Colonic mucosa (tissue), 4 donors: Measurements from ENCODE around the gene WDR91. TPM values are rescaled to one million over a fixed set of nuclear protein-coding genes. Genes with fewer than 3 reads are reported as not detected.

ENCODE experiments used
- DNase-seq: peaks from one replicate; pipeline ENCODE4 v3.0.0-alpha.2; 2020
- H3K27ac ChIP-seq: fragments of 200-600 bp; one replicate; pipeline ENCODE4 v1.8.0; 2021
- H3K27me3 ChIP-seq: fragments of 200-600 bp; one replicate; pipeline ENCODE4 v1.8.0; 2021
- H3K36me3 ChIP-seq: fragments of 200-600 bp; one replicate; pipeline ENCODE4 v1.8.0; 2021
- H3K4me1 ChIP-seq: fragments of 200-600 bp; one replicate; pipeline ENCODE4 v1.8.0; 2021; ENCODE audit warnings: mild to moderate bottlenecking
- H3K4me3 ChIP-seq: fragments of 200-600 bp; one replicate; pipeline ENCODE4 v1.8.0; 2021
- H3K9ac ChIP-seq, 2 donors: one replicate each; pipeline ENCODE4 v1.7.0; 2013; ENCODE audit warnings: control low read depth in 2 of 2, low read depth in 2 of 2, low read length in 2 of 2
- H3K9me3 ChIP-seq: fragments of 200-600 bp; one replicate; pipeline ENCODE4 v1.8.0; 2021
- intact Hi-C: fragments of 100-400 bp; cut with DNase I; formaldehyde crosslinking; loops from one replicate; pipeline ENCODE4 v1.14.1; 2022
- total RNA-seq, 2 donors: library from RNA; stranded (reverse); fragmentation: NEBNext Ultra II Directional in 1 of 2; extraction: Animal tissue kit (Norgen Biotek cat#: 25700) in 1 of 2; gene quantifications; one replicate each; pipeline ENCODE4 v1.2.1, GENCODE V29; 2021
- TF ChIP-seq, protein P1 (sequence below): fragments of 200-600 bp; IDR thresholded peaks from one replicate; pipeline ENCODE4 v1.8.0; 2022; ENCODE audit warnings: antibody characterized with exemption, mild to moderate bottlenecking
- donor health status: healthy.
- donor health status: DM: no; HTN: no; CAD: no.
- donor health status: DM: no; HTN: no; CAD: no.

Gene WDR91
- total RNA-seq, 2 donors from 2014 or later = 4.8 to 6.5 TPM

DNA sequence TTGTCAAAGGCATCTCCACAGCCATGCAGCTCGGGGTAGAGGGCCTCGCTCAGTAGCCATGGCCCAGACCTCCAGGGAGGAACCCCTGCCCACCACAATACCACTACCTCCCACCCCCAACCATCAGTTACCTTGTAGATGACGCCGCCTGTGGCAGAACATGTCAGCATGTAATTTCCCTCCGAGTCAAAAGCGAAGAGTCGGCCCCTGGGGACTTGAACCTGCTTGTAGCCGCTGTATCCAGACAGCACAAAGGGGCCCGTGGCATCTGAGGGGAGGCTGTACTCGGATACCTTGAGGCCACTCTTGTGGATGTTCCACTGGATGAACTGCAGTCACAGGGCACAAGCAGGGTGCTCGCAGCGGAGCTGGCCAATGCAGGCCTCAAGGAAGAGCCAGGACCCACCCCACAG, 24.5 kb downstream of the WDR91 start:
- intact Hi-C loops = no loop called here
- Histone ChIP-seq H3K9me3 (no peaks in the 10 kb centered on the region), H3K27me3 (no peaks in the 10 kb centered on the region), H3K4me3 (no peak overlapping the region), H3K36me3 (no peaks in the 10 kb centered on the region), H3K9ac (no peak overlapping the region), H3K4me1 (no peaks in the 10 kb centered on the region), H3K27ac (no peak overlapping the region)
- no peak for DNase-seq
- TF ChIP-seq, protein P1, sequence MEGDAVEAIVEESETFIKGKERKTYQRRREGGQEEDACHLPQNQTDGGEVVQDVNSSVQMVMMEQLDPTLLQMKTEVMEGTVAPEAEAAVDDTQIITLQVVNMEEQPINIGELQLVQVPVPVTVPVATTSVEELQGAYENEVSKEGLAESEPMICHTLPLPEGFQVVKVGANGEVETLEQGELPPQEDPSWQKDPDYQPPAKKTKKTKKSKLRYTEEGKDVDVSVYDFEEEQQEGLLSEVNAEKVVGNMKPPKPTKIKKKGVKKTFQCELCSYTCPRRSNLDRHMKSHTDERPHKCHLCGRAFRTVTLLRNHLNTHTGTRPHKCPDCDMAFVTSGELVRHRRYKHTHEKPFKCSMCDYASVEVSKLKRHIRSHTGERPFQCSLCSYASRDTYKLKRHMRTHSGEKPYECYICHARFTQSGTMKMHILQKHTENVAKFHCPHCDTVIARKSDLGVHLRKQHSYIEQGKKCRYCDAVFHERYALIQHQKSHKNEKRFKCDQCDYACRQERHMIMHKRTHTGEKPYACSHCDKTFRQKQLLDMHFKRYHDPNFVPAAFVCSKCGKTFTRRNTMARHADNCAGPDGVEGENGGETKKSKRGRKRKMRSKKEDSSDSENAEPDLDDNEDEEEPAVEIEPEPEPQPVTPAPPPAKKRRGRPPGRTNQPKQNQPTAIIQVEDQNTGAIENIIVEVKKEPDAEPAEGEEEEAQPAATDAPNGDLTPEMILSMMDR = no peak

DNA sequence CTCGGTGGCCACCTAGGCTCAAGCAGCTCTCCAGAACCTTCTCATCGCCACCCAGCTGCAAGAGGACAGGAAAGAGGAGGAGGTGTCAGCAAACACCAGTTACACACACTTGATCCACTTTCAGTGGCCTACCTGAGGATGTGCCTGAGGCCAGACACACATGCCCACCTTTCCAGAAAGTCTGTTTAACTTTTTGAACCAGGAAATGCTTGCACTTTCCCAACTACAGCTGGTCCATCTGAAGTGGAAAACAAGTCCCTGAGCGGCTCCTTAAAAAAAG, 25.1 kb downstream of the WDR91 start:
- Histone ChIP-seq H3K4me3 (no peak overlapping the region), H3K9me3 (no peaks in the 10 kb centered on the region), H3K9ac (no peak overlapping the region), H3K4me1 (no peaks in the 10 kb centered on the region), H3K27ac (no peak overlapping the region), H3K36me3 (no peaks in the 10 kb centered on the region), H3K27me3 (no peaks in the 10 kb centered on the region)
- TF ChIP-seq, protein P1 = no peak
- intact Hi-C loops = no loop called here
- no peak for DNase-seq

DNA sequence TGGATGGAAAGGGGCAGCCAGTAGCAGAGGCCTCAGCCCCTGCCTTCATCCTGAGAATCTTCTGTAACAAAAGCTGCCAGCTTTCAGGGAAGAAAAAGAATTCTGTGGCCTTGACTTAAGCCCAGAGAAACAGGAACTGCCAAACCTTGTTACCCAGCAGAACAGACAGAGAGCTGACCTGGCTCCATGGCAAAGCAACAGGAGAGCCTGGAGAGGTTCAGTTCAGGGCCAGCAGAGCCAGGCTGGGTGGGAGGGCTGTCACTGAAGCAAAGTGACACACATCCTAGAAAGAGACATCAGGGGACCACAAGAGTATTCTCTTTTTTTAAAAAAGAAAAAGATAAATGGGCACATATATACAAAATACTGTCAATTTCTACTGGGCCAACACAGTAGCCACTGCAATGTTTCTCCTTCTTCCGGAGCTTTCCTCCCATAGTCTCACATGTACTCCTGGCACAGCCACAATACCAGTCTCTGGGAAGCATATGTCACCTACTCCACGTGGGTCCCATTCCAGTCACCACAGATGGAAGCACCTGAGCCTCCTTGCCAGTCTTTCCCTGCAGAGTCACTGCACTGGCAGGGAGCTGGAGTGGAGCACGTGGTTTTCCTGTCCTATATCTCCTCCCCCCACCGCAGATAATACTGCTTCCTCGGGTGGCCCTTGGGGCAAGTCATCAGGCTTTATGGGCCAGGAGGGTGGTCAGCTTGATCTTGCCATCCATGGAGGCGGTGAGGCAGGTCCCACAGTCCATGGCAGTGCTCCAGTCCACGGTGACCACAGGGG, 25.7 kb downstream of the WDR91 start:
- no peak overlapping the region for H3K9ac ChIP-seq
- no peaks in the 10 kb centered on the region for H3K4me1 ChIP-seq
- H3K4me3 ChIP-seq = no peak overlapping the region
- TF ChIP-seq, protein P1 = no peak
- intact Hi-C loops = no loop called here
- H3K9me3 ChIP-seq = no peaks in the 10 kb centered on the region
- H3K36me3 ChIP-seq = no peaks in the 10 kb centered on the region
- no peaks in the 10 kb centered on the region for H3K27me3 ChIP-seq
- DNase-seq = no peak
- H3K27ac ChIP-seq = no peak overlapping the region

DNA sequence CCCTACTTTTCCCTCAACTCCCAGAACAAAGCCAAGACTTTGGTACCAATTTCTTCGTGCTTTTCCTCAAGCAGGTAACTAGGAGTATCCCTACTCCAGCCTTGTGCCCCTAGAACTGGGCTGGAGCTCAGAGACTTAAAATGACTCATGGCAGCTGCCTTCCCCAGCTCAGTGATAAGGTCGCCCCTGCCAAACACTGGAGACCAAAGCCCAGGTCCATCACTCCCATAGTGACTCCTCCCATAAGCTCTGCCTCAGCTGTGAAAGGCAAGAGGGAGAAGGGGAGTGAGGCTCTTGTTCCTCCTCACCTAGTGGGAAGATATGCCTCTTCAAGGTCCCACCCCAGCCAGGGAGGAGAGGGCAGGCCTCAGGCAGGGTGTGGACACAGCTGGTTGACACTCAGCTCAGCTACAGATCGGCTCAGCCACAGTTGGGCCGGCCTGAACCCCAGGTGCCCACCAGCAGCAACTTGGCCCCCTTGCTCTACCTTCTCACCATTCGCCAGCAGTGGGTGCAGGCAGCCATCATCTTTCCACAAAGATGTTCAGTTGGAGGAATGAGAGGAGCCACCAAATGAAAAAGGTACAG, 27.0 kb downstream of the WDR91 start:
- Histone ChIP-seq H3K27me3 (no peaks in the 10 kb centered on the region), H3K4me1 (no peaks in the 10 kb centered on the region), H3K36me3 (no peaks in the 10 kb centered on the region), H3K9me3 (no peaks in the 10 kb centered on the region), H3K9ac (no peak overlapping the region), H3K27ac (no peak overlapping the region), H3K4me3 (no peak overlapping the region)
- intact Hi-C loops = no loop called here
- DNase-seq = no peak
- TF ChIP-seq, protein P1 = no peak

DNA sequence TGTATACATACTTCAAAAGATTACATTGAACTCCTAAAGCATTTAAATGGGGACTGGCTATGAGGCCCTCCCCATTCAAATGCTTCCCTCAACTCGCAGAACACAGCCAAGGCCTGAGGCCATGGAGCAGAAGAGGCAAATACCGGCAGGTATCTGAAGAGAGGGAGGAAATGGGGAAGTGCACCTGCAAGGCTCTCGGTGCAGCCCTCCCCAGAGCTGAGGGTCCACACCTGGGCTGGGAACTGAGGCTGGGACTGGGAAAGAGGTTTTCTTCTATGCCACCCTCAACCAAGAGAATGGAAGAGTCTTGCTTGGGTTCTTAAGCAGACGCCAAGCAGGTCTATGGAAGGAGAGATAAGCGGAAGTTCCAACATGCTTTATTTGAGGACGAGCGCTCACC, 27.8 kb downstream of the WDR91 start:
- Histone ChIP-seq H3K9ac (no peak overlapping the region), H3K9me3 (no peaks in the 10 kb centered on the region), H3K4me1 (no peaks in the 10 kb centered on the region), H3K27me3 (no peaks in the 10 kb centered on the region), H3K27ac (no peak overlapping the region), H3K4me3 (no peak overlapping the region), H3K36me3 (no peaks in the 10 kb centered on the region)
- no peak for DNase-seq
- TF ChIP-seq, protein P1 = no peak
- intact Hi-C loops = no loop called here
